WTC11 (cell line): ENCODE data around the gene SP4. TPM values are rescaled to one million over a fixed set of nuclear protein-coding genes. Genes with fewer than 3 reads are reported as not detected.

Experiments
- ATAC-seq: fragments of 200-7000 bp; cut with Tn5 transposase; 2 replicates; pipeline ENCODE4 v1.10.0; 2021; ENCODE audit warnings: mild to moderate bottlenecking, moderate library complexity
- CTCF ChIA-PET: fragments of 300-600 bp; sonication (Branson Sonifier 250); formaldehyde crosslinking; loops from one replicate; lab custom pipeline; 2021; ENCODE audit warnings: antibody characterized with exemption; lab: Charles Lee
- POLR2A ChIA-PET: fragments of 350-600 bp; sonication (Branson Sonifier 250); formaldehyde crosslinking; loops from one replicate; lab custom pipeline; 2021; ENCODE audit warnings: antibody characterized with exemption; lab: Charles Lee
- DNase-seq: peaks from one replicate; pipeline ENCODE4 v3.0.0; 2021; ENCODE audit warnings: low spot score
- H3K27ac Mint-ChIP-seq: 2 replicates; pipeline ENCODE4 v1.8.0; 2021; ENCODE audit warnings: mixed read lengths
- H3K27me3 Mint-ChIP-seq: 2 replicates; pipeline ENCODE4 v1.8.0; 2021; ENCODE audit warnings: low read depth, mild to moderate bottlenecking, moderate library complexity, mixed read lengths
- H3K36me3 Mint-ChIP-seq: 2 replicates; pipeline ENCODE4 v1.8.0; 2021; ENCODE audit warnings: mixed read lengths
- H3K4me1 Mint-ChIP-seq: 2 replicates; pipeline ENCODE4 v1.8.0; 2022; ENCODE audit warnings: mixed read lengths
- H3K4me3 Mint-ChIP-seq: 2 replicates; pipeline ENCODE4 v1.8.0; 2021; ENCODE audit warnings: mild to moderate bottlenecking, moderate library complexity, mixed read lengths
- H3K9me3 Mint-ChIP-seq: 2 replicates; pipeline ENCODE4 v1.8.0; 2021; ENCODE audit warnings: mixed read lengths
- ATF2 ChIP-seq: sonication (generic); formaldehyde crosslinking; IDR thresholded peaks from 2 replicates; pipeline ENCODE4 v1.8.1; 2022; ENCODE audit warnings: low read depth, missing genetic modification reagents, borderline replicate concordance
- ATF6 ChIP-seq: sonication (generic); formaldehyde crosslinking; IDR thresholded peaks from 2 replicates; pipeline ENCODE4 v1.8.1; 2023; ENCODE audit warnings: mild to moderate bottlenecking, missing genetic modification reagents
- CBFB ChIP-seq: sonication (generic); formaldehyde crosslinking; IDR thresholded peaks from 2 replicates; pipeline ENCODE4 v1.8.1; 2022; ENCODE audit warnings: mild to moderate bottlenecking, low read depth, missing genetic modification reagents
- E2F5 ChIP-seq: sonication (generic); formaldehyde crosslinking; IDR thresholded peaks from 2 replicates; pipeline ENCODE4 v1.8.1; 2022; ENCODE audit warnings: mild to moderate bottlenecking, moderate library complexity, missing genetic modification reagents
- EMX1 ChIP-seq: fragments of 250-450 bp; sonication (Bioruptor Pico); IDR thresholded peaks from 2 replicates; pipeline ENCODE4 v1.8.0; 2021; ENCODE audit warnings: mild to moderate bottlenecking
- GRHL2 ChIP-seq: fragments of 250-450 bp; sonication (Bioruptor Pico); IDR thresholded peaks from 2 replicates; pipeline ENCODE4 v1.8.0; 2022; ENCODE audit warnings: mild to moderate bottlenecking, moderate library complexity; ENCODE audit not compliant: insufficient replicate concordance, severe bottlenecking
- IRF1 ChIP-seq: sonication (generic); formaldehyde crosslinking; IDR thresholded peaks from 2 replicates; pipeline ENCODE4 v1.8.0; 2023; ENCODE audit warnings: missing genetic modification reagents
- JAZF1 ChIP-seq: fragments of 250-450 bp; sonication (Bioruptor Pico); IDR thresholded peaks from 2 replicates; pipeline ENCODE4 v1.9.0; 2021; ENCODE audit warnings: moderate library complexity, mild to moderate bottlenecking, inconsistent platforms
- MLX ChIP-seq: sonication (generic); formaldehyde crosslinking; IDR thresholded peaks from 2 replicates; pipeline ENCODE4 v1.8.1; 2023; ENCODE audit warnings: mild to moderate bottlenecking, missing genetic modification reagents, moderate library complexity
- NFE2L1 ChIP-seq: sonication (generic); formaldehyde crosslinking; IDR thresholded peaks from 2 replicates; pipeline ENCODE4 v1.8.1; 2023; ENCODE audit warnings: missing genetic modification reagents
- RELA ChIP-seq: sonication (generic); formaldehyde crosslinking; IDR thresholded peaks from 2 replicates; pipeline ENCODE4 v1.8.1; 2022; ENCODE audit warnings: missing genetic modification reagents, mild to moderate bottlenecking, borderline replicate concordance
- SMAD3 ChIP-seq: sonication (generic); formaldehyde crosslinking; IDR thresholded peaks from 2 replicates; pipeline ENCODE4 v1.8.0; 2022; ENCODE audit warnings: missing genetic modification reagents, mild to moderate bottlenecking, borderline replicate concordance
- SOX15 ChIP-seq: fragments of 250-450 bp; sonication (Bioruptor Pico); IDR thresholded peaks from 2 replicates; pipeline ENCODE4 v1.9.0; 2021; ENCODE audit warnings: mild to moderate bottlenecking
- TCF7 ChIP-seq: sonication (generic); formaldehyde crosslinking; IDR thresholded peaks from 2 replicates; pipeline ENCODE4 v1.8.0; 2022; ENCODE audit warnings: mild to moderate bottlenecking, low read depth, missing genetic modification reagents, moderate library complexity
- USF1 ChIP-seq: sonication (generic); formaldehyde crosslinking; IDR thresholded peaks from 2 replicates; pipeline ENCODE4 v1.8.0; 2022; ENCODE audit warnings: mild to moderate bottlenecking, missing genetic modification reagents
- ZMAT4 ChIP-seq: fragments of 250-450 bp; sonication (Bioruptor Pico); IDR thresholded peaks from 2 replicates; pipeline ENCODE4 v1.9.0; 2021; ENCODE audit warnings: mild to moderate bottlenecking
- ZNF416 ChIP-seq: fragments of 250-450 bp; sonication (Bioruptor Pico); IDR thresholded peaks from 2 replicates; pipeline ENCODE4 v1.9.0; 2021; ENCODE audit warnings: mild to moderate bottlenecking, inconsistent platforms
- ZNF423 ChIP-seq: fragments of 250-450 bp; sonication (Bioruptor Pico); IDR thresholded peaks from 2 replicates; pipeline ENCODE4 v2.1.2; 2022; ENCODE audit warnings: mild to moderate bottlenecking, moderate library complexity
- ZNF532 ChIP-seq: fragments of 250-450 bp; sonication (Bioruptor Pico); IDR thresholded peaks from 2 replicates; pipeline ENCODE4 v1.9.0; 2021; ENCODE audit warnings: mild to moderate bottlenecking, borderline replicate concordance
- ZSCAN18 ChIP-seq: fragments of 250-450 bp; sonication (Bioruptor Pico); IDR thresholded peaks from 2 replicates; pipeline ENCODE4 v2.1.2; 2022; ENCODE audit warnings: mild to moderate bottlenecking, moderate library complexity
- total RNA-seq: library from RNA; stranded (reverse); gene quantifications from 3 replicates; pipeline ENCODE4 v1.2.3, GENCODE V29; 2021

SP4 gene
- total RNA-seq, 1 experiment from 2014 or later = 23.1 TPM

GRCh38 chr7:21544715-21545114 lies 116.8 kb downstream of the SP4 start (continued):
- TF ChIP-seq ZSCAN18 (no peak), E2F5 (no peak), USF1 (CRISPR knock-in tag) (no peak), EMX1 (CRISPR knock-in tag) (no peak), RELA (no peak), JAZF1 (CRISPR knock-in tag) (no peak), ATF6 (CRISPR knock-in tag) (no peak), ZNF416 (CRISPR knock-in tag) (no peak)

- H3K4me1 Mint-ChIP-seq = peaks cover 44% of the 10 kb centered on the region
- no peaks in the 10 kb centered on the region for H3K36me3 Mint-ChIP-seq
- H3K9me3 Mint-ChIP-seq = no peaks in the 10 kb centered on the region
- no peak overlapping the region for H3K27ac Mint-ChIP-seq
- H3K27me3 Mint-ChIP-seq = peaks cover 21% of the 10 kb centered on the region
- ChIA-PET CTCF (no interaction called here), POLR2A (no interaction called here)
- ATAC-seq (no peak), DNase-seq (no peak)
- H3K4me3 Mint-ChIP-seq = no peak overlapping the region
- TF ChIP-seq IRF1 (CRISPR knock-in tag) (no peak), ZMAT4 (no peak), USF1 (CRISPR knock-in tag) (no peak), ZSCAN18 (no peak), NFE2L1 (CRISPR knock-in tag) (no peak), ZNF532 (CRISPR knock-in tag) (no peak), GRHL2 (CRISPR knock-in tag) (no peak), ATF2 (CRISPR knock-in tag) (no peak), MLX (no peak), TCF7 (CRISPR knock-in tag) (no peak), CBFB (CRISPR knock-in tag) (no peak), ZNF423 (CRISPR knock-in tag) (no peak), SMAD3 (no peak), EMX1 (CRISPR knock-in tag) (no peak), SOX15 (CRISPR knock-in tag) (no peak)
Observed at GRCh38 chr7:21547501-21547900, 119.6 kb downstream of the SP4 start.
